HG03354 (cell line): ENCODE data around the gene GRM8.
A peak's percentile ranks its signal among the peaks of the same experiment; 100 is the strongest.

ENCODE experiments used
- ATAC-seq: cut with Tn5 transposase; IDR thresholded peaks from one replicate; pipeline ENCODE4 v1.9.1; 2021; ENCODE audit warnings: mild to moderate bottlenecking; ENCODE audit not compliant: unreplicated experiment, poor library complexity, severe bottlenecking

GRM8 gene

GRCh38 chr7:127153315-127153714, 99.4 kb downstream of the GRM8 start:
- no peak for ATAC-seq

GRCh38 chr7:127152423-127152822, 100.3 kb downstream of the GRM8 start:
- ATAC-seq, result no peak

- ATAC-seq, result no peak
These were observed 101.4 kb downstream of the GRM8 start for GRCh38 chr7:127151379-127151778.

GRCh38 chr7:127150543-127150942, 102.2 kb downstream of the GRM8 start:
- ATAC-seq, result no peak

- ATAC-seq, result no peak
These were observed 105.8 kb downstream of the GRM8 start for GRCh38 chr7:127146746-127147536.

GRCh38 chr7:127137146-127137545, 115.6 kb downstream of the GRM8 start:
- ATAC-seq, result no peak

- ATAC-seq, result no peak
These were observed 116.8 kb downstream of the GRM8 start for GRCh38 chr7:127135871-127136485.

GRCh38 chr7:127123220-127123619, 129.5 kb downstream of the GRM8 start:
- no peak for ATAC-seq

GRCh38 chr7:127119517-127119916, 133.2 kb downstream of the GRM8 start:
- ATAC-seq, result no peak

GRCh38 chr7:127114742-127115265, 137.9 kb downstream of the GRM8 start:
- no peak for ATAC-seq

GRCh38 chr7:127107601-127108007, 145.1 kb downstream of the GRM8 start:
- ATAC-seq, result peak; percentile 92

GRCh38 chr7:127093340-127093739, 159.4 kb downstream of the GRM8 start:
- no peak for ATAC-seq

- ATAC-seq, result no peak
These were observed 161.1 kb downstream of the GRM8 start for GRCh38 chr7:127091620-127092019.

GRCh38 chr7:127089146-127089545, 163.6 kb downstream of the GRM8 start:
- no peak for ATAC-seq

GRCh38 chr7:127081539-127081938, 171.2 kb downstream of the GRM8 start:
- ATAC-seq, result no peak

- ATAC-seq, result no peak
These were observed 172.2 kb downstream of the GRM8 start for GRCh38 chr7:127080576-127080975.

GRCh38 chr7:127066974-127067373, 185.8 kb downstream of the GRM8 start:
- ATAC-seq, result no peak

GRCh38 chr7:127059475-127059874, 193.3 kb downstream of the GRM8 start:
- no peak for ATAC-seq

- no peak for ATAC-seq
These were observed 194.8 kb downstream of the GRM8 start for GRCh38 chr7:127057918-127058317.

GRCh38 chr7:127056202-127056601, 196.5 kb downstream of the GRM8 start:
- no peak for ATAC-seq

- no peak for ATAC-seq
These were observed 205.2 kb downstream of the GRM8 start for GRCh38 chr7:127047521-127047920.
